Measurements from ENCODE around the gene DRD3. TPM values are rescaled to one million over a fixed set of nuclear protein-coding genes. Genes with fewer than 3 reads are reported as not detected.
A peak's percentile ranks its signal among the peaks of the same experiment; 100 is the strongest.

DRD3 gene
- total RNA-seq, 1 donor from 2014 or later: not detected

GRCh38 chr3:114221165-114221880 lies 42.5 kb upstream of the DRD3 start:
- Histone ChIP-seq H3K27me3 (no peaks in the 10 kb centered on the region), H3K9me3 (no peaks in the 10 kb centered on the region), H3K27ac (peak overlapping the region; percentile 21), H3K36me3 (no peaks in the 10 kb centered on the region), H3K4me1 (no peaks in the 10 kb centered on the region), H3K4me3 (no peak overlapping the region)
- TF ChIP-seq, protein P1, sequence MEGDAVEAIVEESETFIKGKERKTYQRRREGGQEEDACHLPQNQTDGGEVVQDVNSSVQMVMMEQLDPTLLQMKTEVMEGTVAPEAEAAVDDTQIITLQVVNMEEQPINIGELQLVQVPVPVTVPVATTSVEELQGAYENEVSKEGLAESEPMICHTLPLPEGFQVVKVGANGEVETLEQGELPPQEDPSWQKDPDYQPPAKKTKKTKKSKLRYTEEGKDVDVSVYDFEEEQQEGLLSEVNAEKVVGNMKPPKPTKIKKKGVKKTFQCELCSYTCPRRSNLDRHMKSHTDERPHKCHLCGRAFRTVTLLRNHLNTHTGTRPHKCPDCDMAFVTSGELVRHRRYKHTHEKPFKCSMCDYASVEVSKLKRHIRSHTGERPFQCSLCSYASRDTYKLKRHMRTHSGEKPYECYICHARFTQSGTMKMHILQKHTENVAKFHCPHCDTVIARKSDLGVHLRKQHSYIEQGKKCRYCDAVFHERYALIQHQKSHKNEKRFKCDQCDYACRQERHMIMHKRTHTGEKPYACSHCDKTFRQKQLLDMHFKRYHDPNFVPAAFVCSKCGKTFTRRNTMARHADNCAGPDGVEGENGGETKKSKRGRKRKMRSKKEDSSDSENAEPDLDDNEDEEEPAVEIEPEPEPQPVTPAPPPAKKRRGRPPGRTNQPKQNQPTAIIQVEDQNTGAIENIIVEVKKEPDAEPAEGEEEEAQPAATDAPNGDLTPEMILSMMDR (IDR thresholded peaks at IDR 0.05): no peak
- ATAC-seq (no peak), DNase-seq (no peak)
- intact Hi-C loops (cut with DNase I): no loop called here

- ATAC-seq: no peak
Observed at GRCh38 chr3:114219741-114220140, 40.9 kb upstream of the DRD3 start.

DNA sequence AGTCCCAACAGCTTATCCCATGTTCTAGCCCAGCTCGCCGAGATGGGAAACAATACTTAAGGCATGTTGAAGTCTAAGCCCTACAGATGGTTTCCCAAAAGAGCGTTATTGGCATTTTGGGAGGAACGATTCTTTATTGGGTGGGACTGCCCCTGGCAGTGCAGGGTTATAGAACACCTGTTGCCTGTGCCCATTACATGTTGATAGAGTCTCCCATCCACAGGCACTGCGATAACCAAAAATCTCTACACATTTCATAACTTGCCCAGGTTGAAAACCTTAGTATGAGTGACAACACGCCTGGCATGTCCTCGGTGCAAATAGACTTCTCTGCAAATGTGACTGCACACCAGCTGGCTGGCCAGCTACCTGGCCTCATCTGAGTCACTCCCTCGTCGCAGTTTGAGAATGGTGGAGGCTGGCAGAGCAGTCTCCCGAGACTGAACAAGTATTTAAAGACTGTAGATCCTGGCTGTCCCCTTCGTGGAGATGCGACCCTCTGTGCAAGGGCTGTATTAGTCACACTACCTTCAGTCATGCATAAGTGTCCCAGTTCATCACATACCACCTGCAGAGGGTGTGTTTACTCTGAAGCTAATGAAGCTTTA lies 39.8 kb upstream of the DRD3 start:
- peaks cover 4% of the 10 kb centered on the region for H3K27me3 ChIP-seq
- no peak overlapping the region for H3K27ac ChIP-seq
- no peaks in the 10 kb centered on the region for H3K9me3 ChIP-seq
- TF ChIP-seq, protein P1 (IDR thresholded peaks at IDR 0.05): no peak
- H3K4me1 ChIP-seq: no peaks in the 10 kb centered on the region
- ATAC-seq (no peak), DNase-seq (no peak)
- H3K36me3 ChIP-seq: no peaks in the 10 kb centered on the region
- H3K4me3 ChIP-seq: no peak overlapping the region
- intact Hi-C loops (cut with DNase I): no loop called here

More at GRCh38 chr3:114219741-114220140, 40.9 kb upstream of the DRD3 start:
- TF ChIP-seq, protein P1 (IDR thresholded peaks at IDR 0.05): no peak
- no peak for DNase-seq
- Histone ChIP-seq H3K36me3 (no peaks in the 10 kb centered on the region), H3K9me3 (no peaks in the 10 kb centered on the region), H3K4me1 (no peaks in the 10 kb centered on the region), H3K27me3 (no peaks in the 10 kb centered on the region), H3K27ac (no peak overlapping the region), H3K4me3 (no peak overlapping the region)
- intact Hi-C loops (cut with DNase I): no loop called here

GRCh38 chr3:114218006-114218405 lies 39.2 kb upstream of the DRD3 start:
- H3K4me3 ChIP-seq: no peak overlapping the region
- H3K36me3 ChIP-seq: no peaks in the 10 kb centered on the region
- TF ChIP-seq, protein P1 (IDR thresholded peaks at IDR 0.05): no peak
- no peaks in the 10 kb centered on the region for H3K9me3 ChIP-seq
- intact Hi-C loops (cut with DNase I): no loop called here
- ATAC-seq: no peak
- peaks cover 6% of the 10 kb centered on the region for H3K4me1 ChIP-seq
- DNase-seq: no peak
- peaks cover 4% of the 10 kb centered on the region for H3K27me3 ChIP-seq
- no peak overlapping the region for H3K27ac ChIP-seq

- DNase-seq: no peak
- Histone ChIP-seq H3K27ac (no peak overlapping the region), H3K9me3 (no peaks in the 10 kb centered on the region), H3K4me3 (no peak overlapping the region), H3K4me1 (peaks cover 11% of the 10 kb centered on the region), H3K27me3 (peaks cover 4% of the 10 kb centered on the region), H3K36me3 (no peaks in the 10 kb centered on the region)
- intact Hi-C loops (cut with DNase I): no loop called here
- ATAC-seq: no peak
- TF ChIP-seq, protein P1 (IDR thresholded peaks at IDR 0.05): no peak
Observed at GRCh38 chr3:114217266-114217665, 38.4 kb upstream of the DRD3 start.

Data from upper lobe of right lung (tissue), 1 donor.